Activated naive CD8-positive, alpha-beta T cell (primary cell): ENCODE measurements around the gene CTDSPL.

Experiments used
- H3K27ac Mint-ChIP-seq: one replicate; pipeline ENCODE4 v1.8.0; 2021; ENCODE audit warnings: mixed read lengths
- H3K27me3 Mint-ChIP-seq: one replicate; pipeline ENCODE4 v1.8.0; 2021; ENCODE audit warnings: mixed read lengths
- H3K36me3 Mint-ChIP-seq: one replicate; pipeline ENCODE4 v1.8.0; 2021; ENCODE audit warnings: mixed read lengths
- H3K4me1 Mint-ChIP-seq: one replicate; pipeline ENCODE4 v1.8.0; 2021; ENCODE audit warnings: low read depth, mixed read lengths
- H3K4me3 Mint-ChIP-seq: one replicate; pipeline ENCODE4 v1.8.0; 2021; ENCODE audit warnings: mild to moderate bottlenecking, mixed read lengths
- H3K9me3 Mint-ChIP-seq: one replicate; pipeline ENCODE4 v1.8.0; 2021; ENCODE audit warnings: low read depth, mixed read lengths

Gene CTDSPL

GRCh38 chr3:38015984-38016383 lies 154.3 kb downstream of the CTDSPL start:
- Mint-ChIP-seq H3K4me3 (no peak overlapping the region), H3K27ac (no peak overlapping the region), H3K36me3 (peaks cover 14% of the 10 kb centered on the region), H3K27me3 (no peaks in the 10 kb centered on the region), H3K4me1 (no peaks in the 10 kb centered on the region), H3K9me3 (no peaks in the 10 kb centered on the region)

- H3K27ac Mint-ChIP-seq: no peak overlapping the region
- peaks cover 14% of the 10 kb centered on the region for H3K36me3 Mint-ChIP-seq
- no peaks in the 10 kb centered on the region for H3K27me3 Mint-ChIP-seq
- H3K4me1 Mint-ChIP-seq: no peaks in the 10 kb centered on the region
- H3K4me3 Mint-ChIP-seq: no peak overlapping the region
- H3K9me3 Mint-ChIP-seq: no peaks in the 10 kb centered on the region
These were observed 154.7 kb downstream of the CTDSPL start for GRCh38 chr3:38016410-38016809.

- no peak overlapping the region for H3K27ac Mint-ChIP-seq
- no peaks in the 10 kb centered on the region for H3K27me3 Mint-ChIP-seq
- no peaks in the 10 kb centered on the region for H3K9me3 Mint-ChIP-seq
- H3K36me3 Mint-ChIP-seq: peaks cover 14% of the 10 kb centered on the region
- H3K4me1 Mint-ChIP-seq: peaks cover 5% of the 10 kb centered on the region
- no peak overlapping the region for H3K4me3 Mint-ChIP-seq
These were observed 155.3 kb downstream of the CTDSPL start for GRCh38 chr3:38016847-38017444.

GRCh38 chr3:38017445-38018295 lies 156.0 kb downstream of the CTDSPL start:
- Mint-ChIP-seq H3K9me3 (no peaks in the 10 kb centered on the region), H3K4me3 (no peak overlapping the region), H3K27ac (no peak overlapping the region), H3K27me3 (no peaks in the 10 kb centered on the region), H3K4me1 (peaks cover 5% of the 10 kb centered on the region), H3K36me3 (peaks cover 14% of the 10 kb centered on the region)

GRCh38 chr3:38018296-38019266 lies 156.9 kb downstream of the CTDSPL start:
- Mint-ChIP-seq H3K27me3 (no peaks in the 10 kb centered on the region), H3K4me3 (no peak overlapping the region), H3K36me3 (peaks cover 14% of the 10 kb centered on the region), H3K27ac (peak overlapping the region; percentile 28), H3K4me1 (peaks cover 13% of the 10 kb centered on the region), H3K9me3 (no peaks in the 10 kb centered on the region)

- Mint-ChIP-seq H3K4me1 (peaks cover 23% of the 10 kb centered on the region), H3K4me3 (no peak overlapping the region), H3K36me3 (peaks cover 14% of the 10 kb centered on the region), H3K27me3 (no peaks in the 10 kb centered on the region), H3K27ac (no peak overlapping the region), H3K9me3 (no peaks in the 10 kb centered on the region)
These were observed 158.1 kb downstream of the CTDSPL start for GRCh38 chr3:38019658-38020341.

- H3K27me3 Mint-ChIP-seq: no peaks in the 10 kb centered on the region
- H3K27ac Mint-ChIP-seq: no peak overlapping the region
- no peak overlapping the region for H3K4me3 Mint-ChIP-seq
- H3K36me3 Mint-ChIP-seq: peaks cover 14% of the 10 kb centered on the region
- no peaks in the 10 kb centered on the region for H3K9me3 Mint-ChIP-seq
- H3K4me1 Mint-ChIP-seq: peaks cover 25% of the 10 kb centered on the region
These were observed 158.7 kb downstream of the CTDSPL start for GRCh38 chr3:38020342-38020726.

- Mint-ChIP-seq H3K4me1 (peaks cover 30% of the 10 kb centered on the region), H3K9me3 (no peaks in the 10 kb centered on the region), H3K27ac (no peak overlapping the region), H3K4me3 (no peak overlapping the region), H3K36me3 (peaks cover 10% of the 10 kb centered on the region), H3K27me3 (no peaks in the 10 kb centered on the region)
These were observed 159.5 kb downstream of the CTDSPL start for GRCh38 chr3:38021196-38021595.

- Mint-ChIP-seq H3K27me3 (no peaks in the 10 kb centered on the region), H3K4me1 (peaks cover 30% of the 10 kb centered on the region), H3K27ac (no peak overlapping the region), H3K9me3 (no peaks in the 10 kb centered on the region), H3K36me3 (peaks cover 3% of the 10 kb centered on the region), H3K4me3 (no peak overlapping the region)
These were observed 160.6 kb downstream of the CTDSPL start for GRCh38 chr3:38022301-38022700.

- H3K36me3 Mint-ChIP-seq: peaks cover 3% of the 10 kb centered on the region
- peaks cover 30% of the 10 kb centered on the region for H3K4me1 Mint-ChIP-seq
- no peaks in the 10 kb centered on the region for H3K9me3 Mint-ChIP-seq
- H3K27me3 Mint-ChIP-seq: no peaks in the 10 kb centered on the region
- H3K27ac Mint-ChIP-seq: peak overlapping the region; percentile 93
- peak overlapping the region; percentile 90 for H3K4me3 Mint-ChIP-seq
These were observed 161.4 kb downstream of the CTDSPL start for GRCh38 chr3:38022896-38023709.

GRCh38 chr3:38026856-38027255 lies 165.2 kb downstream of the CTDSPL start:
- H3K27ac Mint-ChIP-seq: no peak overlapping the region
- peaks cover 35% of the 10 kb centered on the region for H3K4me1 Mint-ChIP-seq
- H3K36me3 Mint-ChIP-seq: no peaks in the 10 kb centered on the region
- H3K27me3 Mint-ChIP-seq: peaks cover 2% of the 10 kb centered on the region
- no peak overlapping the region for H3K4me3 Mint-ChIP-seq
- no peaks in the 10 kb centered on the region for H3K9me3 Mint-ChIP-seq

- H3K4me3 Mint-ChIP-seq: peak overlapping the region; percentile 77
- H3K4me1 Mint-ChIP-seq: peaks cover 34% of the 10 kb centered on the region
- H3K9me3 Mint-ChIP-seq: no peaks in the 10 kb centered on the region
- H3K27me3 Mint-ChIP-seq: peaks cover 2% of the 10 kb centered on the region
- H3K27ac Mint-ChIP-seq: no peak overlapping the region
- H3K36me3 Mint-ChIP-seq: no peaks in the 10 kb centered on the region
These were observed 166.1 kb downstream of the CTDSPL start for GRCh38 chr3:38027466-38028465.
